HEK293 (cell line): ENCODE measurements around the gene KANTR.

Source experiments
- AEBP2 ChIP-seq: fragments of 450-650 bp; formaldehyde crosslinking; IDR thresholded peaks from 2 replicates; pipeline ENCODE4 v1.5.1; 2016; ENCODE audit warnings: missing biosample characterization, missing genetic modification characterization, borderline replicate concordance
- BCL11A ChIP-seq: fragments of 450-650 bp; formaldehyde crosslinking; IDR thresholded peaks from 2 replicates; pipeline ENCODE4 v1.5.1; 2016; ENCODE audit warnings: low read depth, missing biosample characterization, missing genetic modification characterization
- CTCF ChIP-seq: fragments of 450-650 bp; formaldehyde crosslinking; IDR thresholded peaks from 2 replicates; pipeline ENCODE4 v1.5.1; 2016; ENCODE audit warnings: missing biosample characterization, missing genetic modification characterization
- PATZ1 ChIP-seq: fragments of 450-650 bp; formaldehyde crosslinking; IDR thresholded peaks from 2 replicates; pipeline ENCODE4 v1.5.1; 2016; ENCODE audit warnings: missing biosample characterization, missing genetic modification characterization
- REST ChIP-seq: fragments of 450-650 bp; formaldehyde crosslinking; IDR thresholded peaks from 2 replicates; pipeline ENCODE4 v1.5.1; 2016; ENCODE audit warnings: missing biosample characterization, missing genetic modification characterization
- YY1 ChIP-seq: fragments of 450-650 bp; formaldehyde crosslinking; IDR thresholded peaks from 2 replicates; pipeline ENCODE4 v1.5.1; 2018; ENCODE audit warnings: missing biosample characterization, missing genetic modification characterization
- ZBTB17 ChIP-seq: fragments of 450-650 bp; formaldehyde crosslinking; IDR thresholded peaks from 2 replicates; pipeline ENCODE4 v1.5.1; 2016; ENCODE audit warnings: missing biosample characterization, missing genetic modification characterization
- ZNF132 ChIP-seq: fragments of 450-650 bp; formaldehyde crosslinking; IDR thresholded peaks from 2 replicates; pipeline ENCODE4 v1.5.1; 2017; ENCODE audit warnings: missing biosample characterization, missing genetic modification characterization, borderline replicate concordance
- ZNF18 ChIP-seq: fragments of 450-650 bp; formaldehyde crosslinking; IDR thresholded peaks from 2 replicates; pipeline ENCODE4 v1.5.1; 2016; ENCODE audit warnings: missing biosample characterization, missing genetic modification characterization
- ZNF311 ChIP-seq: fragments of 450-650 bp; formaldehyde crosslinking; IDR thresholded peaks from 2 replicates; pipeline ENCODE4 v1.5.1; 2017; ENCODE audit warnings: missing biosample characterization, missing genetic modification characterization, borderline replicate concordance
- ZNF449 ChIP-seq: fragments of 450-650 bp; formaldehyde crosslinking; IDR thresholded peaks from 2 replicates; pipeline ENCODE4 v1.5.1; 2017; ENCODE audit warnings: missing biosample characterization, mild to moderate bottlenecking, missing genetic modification characterization, moderate library complexity
- ZNF692 ChIP-seq: fragments of 450-650 bp; formaldehyde crosslinking; IDR thresholded peaks from 2 replicates; pipeline ENCODE4 v1.5.1; 2016; ENCODE audit warnings: missing biosample characterization, missing genetic modification characterization
- ZSCAN30 ChIP-seq: fragments of 450-650 bp; IDR thresholded peaks from 2 replicates; pipeline ENCODE4 v1.5.1; 2018; ENCODE audit warnings: missing biosample characterization, mild to moderate bottlenecking, missing genetic modification characterization, moderate library complexity

- TF ChIP-seq REST (tag by site-specific recombination) = no peak
- TF ChIP-seq ZNF132 (tag by site-specific recombination) = no peak
- no peak for TF ChIP-seq YY1 (tag by site-specific recombination)
- no peak for TF ChIP-seq ZSCAN30 (tag by site-specific recombination)
- no peak for TF ChIP-seq CTCF (tag by site-specific recombination)
- TF ChIP-seq ZNF449 (tag by site-specific recombination) = no peak
- TF ChIP-seq ZNF311 (tag by site-specific recombination) = no peak
- no peak for TF ChIP-seq ZNF18 (tag by site-specific recombination)
- TF ChIP-seq ZBTB17 = no peak
- no peak for TF ChIP-seq ZNF692 (tag by site-specific recombination)
- no peak for TF ChIP-seq AEBP2 (tag by site-specific recombination)
- no peak for TF ChIP-seq BCL11A (tag by site-specific recombination)
- no peak for TF ChIP-seq PATZ1
Observed at GRCh38 chrX:53153581-53153980, 59.6 kb downstream of the KANTR start.
